Fibroblast of lung (primary cell): Measurements from ENCODE around the gene FSTL3.

ENCODE experiments used
- CTCF ChIP-seq, 2 donors: IDR thresholded peaks in 1 of 2; conservative IDR thresholded peaks in 1 of 2; 1 replicate in 1 of 2; 2 replicates in 1 of 2; pipeline ENCODE4 v1.5.1; 2011 to 2012; ENCODE audit warnings: low read length in 2 of 2, control low read depth in 1 of 2, inconsistent platforms in 1 of 2, low read depth in 1 of 2, mild to moderate bottlenecking in 1 of 2
- EZH2 ChIP-seq: IDR thresholded peaks from 2 replicates; pipeline ENCODE4 v1.5.1; 2012; ENCODE audit warnings: low read length, control low read depth, mild to moderate bottlenecking; ENCODE audit errors: missing control alignments

- TF ChIP-seq CTCF (conservative IDR thresholded peaks at IDR 0.05 in 1 of 2, IDR thresholded peaks at IDR 0.05 in 1 of 2; ENCODE audit: low read depth in 1 of 2, low read length in 2 of 2), result no peak
- no peak for TF ChIP-seq EZH2
Measured at GRCh38 chr19:686589-687297, 10.6 kb downstream of the FSTL3 start.
